Ishikawa (cell line): ENCODE results near the gene MATN1.

Experiments used
- CEBPB ChIP-seq: IDR thresholded peaks from 2 replicates; pipeline ENCODE4 v1.6.1; 2012
- CREB1 ChIP-seq: IDR thresholded peaks from 2 replicates; pipeline ENCODE4 v1.6.1; 2012; ENCODE audit warnings: low read depth
- EGR1 ChIP-seq: IDR thresholded peaks from 2 replicates; pipeline ENCODE4 v1.6.1; 2012
- EP300 ChIP-seq: IDR thresholded peaks from 2 replicates; pipeline ENCODE4 v1.6.1; 2012; ENCODE audit warnings: borderline replicate concordance
- FOXM1 ChIP-seq: IDR thresholded peaks from 2 replicates; pipeline ENCODE4 v1.6.1; 2012; ENCODE audit warnings: low read depth, borderline replicate concordance
- MAX ChIP-seq: IDR thresholded peaks from 2 replicates; pipeline ENCODE4 v1.6.1; 2012
- NFIC ChIP-seq: IDR thresholded peaks from 2 replicates; pipeline ENCODE4 v1.6.1; 2012
- RAD21 ChIP-seq: IDR thresholded peaks from 2 replicates; pipeline ENCODE4 v1.6.1; 2012; ENCODE audit warnings: low read depth
- REST ChIP-seq: IDR thresholded peaks from 2 replicates; pipeline ENCODE4 v1.6.1; 2012; ENCODE audit warnings: low read depth, mild to moderate bottlenecking
- TAF1 ChIP-seq: IDR thresholded peaks from 2 replicates; pipeline ENCODE4 v1.6.1; 2012; ENCODE audit warnings: low read depth, mild to moderate bottlenecking
- TCF12 ChIP-seq: IDR thresholded peaks from 2 replicates; pipeline ENCODE4 v1.6.1; 2012; ENCODE audit warnings: low read depth
- TEAD4 ChIP-seq: IDR thresholded peaks from 2 replicates; pipeline ENCODE4 v1.6.1; 2012
- USF1 ChIP-seq: IDR thresholded peaks from 2 replicates; pipeline ENCODE4 v1.6.1; 2012
- YY1 ChIP-seq: IDR thresholded peaks from 2 replicates; pipeline ENCODE4 v1.6.1; 2012; ENCODE audit warnings: low read depth
- ZBTB7A ChIP-seq: IDR thresholded peaks from 2 replicates; pipeline ENCODE4 v1.6.1; 2012; ENCODE audit warnings: low read depth

The MATN1 gene

GRCh38 chr1:30705698-30706097, 17.7 kb downstream of the MATN1 start:
- no peak for TF ChIP-seq USF1
- no peak for TF ChIP-seq TEAD4
- TF ChIP-seq YY1, result no peak
- TF ChIP-seq EGR1, result no peak
- TF ChIP-seq REST, result no peak

GRCh38 chr1:30704765-30705509, 18.4 kb downstream of the MATN1 start:
- TF ChIP-seq TCF12 (no peak), FOXM1 (no peak), YY1 (no peak), CREB1 (no peak), NFIC (no peak), TAF1 (no peak), EGR1 (no peak), USF1 (no peak), RAD21 (no peak), REST (no peak)

GRCh38 chr1:30704271-30704670, 19.1 kb downstream of the MATN1 start:
- TF ChIP-seq NFIC (no peak), CEBPB (no peak), TAF1 (no peak)

- no peak for TF ChIP-seq EGR1
- TF ChIP-seq EP300, result no peak
- no peak for TF ChIP-seq TAF1
- no peak for TF ChIP-seq CREB1
Measured at GRCh38 chr1:30702823-30703222, 20.6 kb downstream of the MATN1 start.

GRCh38 chr1:30701258-30701633, 22.1 kb downstream of the MATN1 start:
- TF ChIP-seq EP300 (no peak), CREB1 (no peak), EGR1 (no peak), TEAD4 (no peak), REST (no peak), RAD21 (no peak), ZBTB7A (no peak)

- no peak for TF ChIP-seq REST
- no peak for TF ChIP-seq EGR1
- TF ChIP-seq EP300, result no peak
- TF ChIP-seq ZBTB7A, result no peak
- no peak for TF ChIP-seq USF1
- TF ChIP-seq TCF12, result no peak
- TF ChIP-seq TAF1, result no peak
- no peak for TF ChIP-seq MAX
- TF ChIP-seq FOXM1, result no peak
- TF ChIP-seq TEAD4, result no peak
- no peak for TF ChIP-seq RAD21
- no peak for TF ChIP-seq CREB1
- no peak for TF ChIP-seq NFIC
Measured at GRCh38 chr1:30700528-30701257, 22.7 kb downstream of the MATN1 start.
